Hepatocyte (in vitro differentiated cells): ENCODE data around the gene CDH4.

Experiments used
- CTCF ChIP-seq: fragments of 200-600 bp; sonication (generic); IDR thresholded peaks from 2 replicates; pipeline ENCODE4 v1.5.1; 2016; ENCODE audit warnings: antibody characterized with exemption, mild to moderate bottlenecking; ENCODE audit not compliant: poor library complexity
- EZH2 ChIP-seq: fragments of 200-600 bp; sonication (generic); IDR thresholded peaks from 2 replicates; pipeline ENCODE4 v1.6.1; 2016; ENCODE audit warnings: antibody characterized with exemption, mild to moderate bottlenecking, borderline replicate concordance

- no peak for TF ChIP-seq CTCF
- no peak for TF ChIP-seq EZH2
These were observed 484.1 kb downstream of the CDH4 start for GRCh38 chr20:61736001-61736635.
